HepG2 (cell line): Measurements from ENCODE around the gene MICAL3. TPM values are rescaled to one million over a fixed set of nuclear protein-coding genes. Genes with fewer than 3 reads are reported as not detected.

Experiments
- ATF2 ChIP-seq: sonication (generic); formaldehyde crosslinking; IDR thresholded peaks from 2 replicates; pipeline ENCODE4 v1.4.0; 2020; ENCODE audit warnings: missing genetic modification reagents
- CHCHD3 ChIP-seq: sonication (generic); formaldehyde crosslinking; IDR thresholded peaks from 2 replicates; pipeline ENCODE4 v1.8.0; 2022; ENCODE audit warnings: mild to moderate bottlenecking, missing genetic modification reagents, moderate library complexity
- FUBP1 ChIP-seq: sonication (generic); formaldehyde crosslinking; IDR thresholded peaks from 2 replicates; pipeline ENCODE4 v1.5.1; 2020; ENCODE audit warnings: missing genetic modification reagents, mild to moderate bottlenecking, borderline replicate concordance
- HCFC1 ChIP-seq: fragments of 150-350 bp; IDR thresholded peaks from 2 replicates; pipeline ENCODE4 v1.6.1; 2014; ENCODE audit warnings: low read depth, low read length
- NFIB ChIP-seq: sonication (generic); formaldehyde crosslinking; IDR thresholded peaks from 2 replicates; pipeline ENCODE4 v1.9.0; 2021; ENCODE audit warnings: missing genetic modification reagents, mild to moderate bottlenecking, borderline replicate concordance
- NRL ChIP-seq: sonication (generic); formaldehyde crosslinking; IDR thresholded peaks from 2 replicates; pipeline ENCODE4 v1.5.0; 2020; ENCODE audit warnings: missing genetic modification reagents, mild to moderate bottlenecking, moderate library complexity, borderline replicate concordance
- SRSF1 ChIP-seq: fragments of 200-400 bp; formaldehyde crosslinking; optimal IDR thresholded peaks from 2 replicates; pipeline ENCODE3; 2017; ENCODE audit warnings: mild to moderate bottlenecking, low read depth, low read length, moderate library complexity
- STAT5B ChIP-seq: sonication (generic); formaldehyde crosslinking; IDR thresholded peaks from 2 replicates; pipeline ENCODE4 v1.4.0; 2020; ENCODE audit warnings: missing genetic modification reagents
- ZBTB33 ChIP-seq: sonication (generic); formaldehyde crosslinking; IDR thresholded peaks from 2 replicates; pipeline ENCODE4 v1.4.0; 2020; ENCODE audit warnings: missing genetic modification reagents
- ZEB1 ChIP-seq: IDR thresholded peaks from 2 replicates; pipeline ENCODE4 v1.6.1; 2012; ENCODE audit warnings: mild to moderate bottlenecking, low read depth, inconsistent platforms; ENCODE audit not compliant: insufficient replicate concordance
- ZNF180 ChIP-seq: sonication (generic); formaldehyde crosslinking; IDR thresholded peaks from 2 replicates; pipeline ENCODE4 v1.4.0; 2020; ENCODE audit warnings: low read depth, missing genetic modification reagents, borderline replicate concordance
- ZNF569 ChIP-seq: sonication (generic); formaldehyde crosslinking; IDR thresholded peaks from 2 replicates; pipeline ENCODE4 v1.5.0; 2020; ENCODE audit warnings: mild to moderate bottlenecking, missing genetic modification reagents, moderate library complexity, borderline replicate concordance
- ZNF616 ChIP-seq: sonication (generic); formaldehyde crosslinking; IDR thresholded peaks from 2 replicates; pipeline ENCODE4 v1.5.0; 2020; ENCODE audit warnings: low read depth, mild to moderate bottlenecking, missing genetic modification reagents
- ZNF703 ChIP-seq: sonication (generic); formaldehyde crosslinking; IDR thresholded peaks from 2 replicates; pipeline ENCODE4 v1.5.1; 2020; ENCODE audit warnings: missing genetic modification reagents, mild to moderate bottlenecking, moderate library complexity, borderline replicate concordance
- polyA plus RNA-seq, 8 experiments: library from polyadenylated mRNA; depleted of rRNA in 3 of 8; stranded (reverse) in 7 of 8; unstranded in 1 of 8; fragments of >200 nt; fragmentation: Illumina TruSeq in 4 of 8; extraction: Trizol in 4 of 8; gene quantifications; 2 replicates each; pipeline versions ENCODE4 v1.2.1 to v1.2.3, GENCODE V29; 2011 to 2016; ENCODE audit warnings: low read depth in 4 of 8, missing spikeins in 1 of 8, mixed read lengths in 1 of 8; ENCODE audit not compliant: insufficient read depth in 1 of 8
- total RNA-seq, 5 experiments: library from RNA; depleted of rRNA; stranded (reverse); fragments of >200 nt; fragmentation: Illumina TruSeq; extraction: Trizol; gene quantifications; 2 replicates each; pipeline ENCODE4 v1.2.3, GENCODE V29; 2016; ENCODE audit warnings: low read depth in 1 of 5

MICAL3 gene
- total and polyA plus RNA-seq, 2 of the 13 experiments (the other 11 are each of a cell fraction or from before 2014, with no cell fraction given): 5.3 to 12.5 TPM

GRCh38 chr22:17872471-17872870 is 151.9 kb downstream of the MICAL3 start (continued):
- TF ChIP-seq FUBP1 (CRISPR knock-in tag): no peak
- no peak for TF ChIP-seq STAT5B (CRISPR knock-in tag)
- no peak for TF ChIP-seq ZEB1
- TF ChIP-seq ZNF703 (CRISPR knock-in tag): no peak
- no peak for TF ChIP-seq CHCHD3 (CRISPR knock-in tag)
- TF ChIP-seq ZNF616 (CRISPR knock-in tag): no peak
- TF ChIP-seq SRSF1: no peak
- TF ChIP-seq ZNF180 (CRISPR knock-in tag): no peak
- TF ChIP-seq ZNF569 (CRISPR knock-in tag): no peak
- no peak for TF ChIP-seq ATF2 (CRISPR knock-in tag)
- TF ChIP-seq HCFC1: no peak
- TF ChIP-seq NRL (CRISPR knock-in tag): no peak
- TF ChIP-seq ZBTB33 (CRISPR knock-in tag): no peak
- no peak for TF ChIP-seq NFIB (CRISPR knock-in tag)
- TF ChIP-seq, all 625 proteins: peak for 0
